A549 (cell line): Measurements from ENCODE around the gene ASPA. TPM values are rescaled to one million over a fixed set of nuclear protein-coding genes. Genes with fewer than 3 reads are reported as not detected.

ENCODE experiments used
- ATAC-seq, 2 experiments: fragments of 200-7000 bp in 1 of 2; fragments of >200 bp in 1 of 2; cut with Nextera tagmentation in 1 of 2; cut with Tn5 transposase in 1 of 2; 3 replicates each; pipeline versions ENCODE4 v1.8.0 to v1.9.1; 2018 to 2020; ENCODE audit warnings: mild to moderate bottlenecking in 1 of 2, moderate library complexity in 1 of 2
- CTCF ChIA-PET: fragments of 300-600 bp; sonication (Branson Sonifier 250); formaldehyde crosslinking; extraction: SDS; loops from one replicate; lab custom pipeline; 2021; ENCODE audit warnings: antibody characterized with exemption, inconsistent platforms; lab: Yijun Ruan, JAX
- POLR2A ChIA-PET: fragments of 350-600 bp; formaldehyde crosslinking; extraction: SDS; loops from one replicate; lab custom pipeline; 2021; ENCODE audit warnings: antibody characterized with exemption, inconsistent platforms; lab: Yijun Ruan, JAX
- DNase-seq, 2 experiments: peaks; one replicate each; pipeline versions ENCODE4 v3.0.0 to v3.0.0-alpha.2; 2011 to 2016; ENCODE audit warnings: low read depth in 1 of 2, low spot score in 1 of 2
- FAIRE-seq: peaks from 2 replicates; lab custom pipeline; 2011; peaks lifted over from hg19 to GRCh38; lab: Jason Lieb, UNC
- H3K27ac ChIP-seq, 2 experiments: fragments of >200 bp; sonication (Bioruptor Twin); formaldehyde crosslinking; 3 replicates each; pipeline ENCODE4 v1.5.1; 2016 to 2017
- H3K4me1 ChIP-seq: fragments of >200 bp; sonication (Bioruptor Twin); formaldehyde crosslinking; 3 replicates; pipeline ENCODE4 v1.6.1; 2016
- H3K4me2 ChIP-seq: fragments of >200 bp; sonication (Bioruptor Twin); formaldehyde crosslinking; 3 replicates; pipeline ENCODE4 v1.6.1; 2016
- H3K4me3 ChIP-seq: fragments of >200 bp; sonication (Bioruptor Twin); formaldehyde crosslinking; 3 replicates; pipeline ENCODE4 v1.5.1; 2016
- H3K9me3 ChIP-seq: fragments of >200 bp; sonication (Bioruptor Twin); formaldehyde crosslinking; 3 replicates; pipeline ENCODE4 v1.6.1; 2016
- CBX8 ChIP-seq: fragments of 200-600 bp; sonication (generic); IDR thresholded peaks from 2 replicates; pipeline ENCODE4 v1.6.1; 2016
- FOSL2 ChIP-seq, 2 experiments: fragments of 450-650 bp in 1 of 2; fragments of >200 bp in 1 of 2; sonication (Bioruptor Twin) in 1 of 2; formaldehyde crosslinking; IDR thresholded peaks; 2 replicates each; pipeline versions ENCODE4 v1.5.0 to v1.6.1; 2016 to 2020; ENCODE audit warnings: mild to moderate bottlenecking in 1 of 2, moderate library complexity in 1 of 2
- FOXS1 ChIP-seq: fragments of 250-450 bp; sonication (Bioruptor Pico); IDR thresholded peaks from 2 replicates; pipeline ENCODE4 v1.5.0; 2020; ENCODE audit warnings: mild to moderate bottlenecking, moderate library complexity
- HDAC2 ChIP-seq: fragments of 200-600 bp; sonication (generic); IDR thresholded peaks from 2 replicates; pipeline ENCODE4 v1.6.1; 2016
- JUN ChIP-seq, 2 experiments: fragments of >200 bp; sonication (Bioruptor Twin); formaldehyde crosslinking; IDR thresholded peaks; 2 replicates in 1 of 2; 3 replicates in 1 of 2; pipeline ENCODE4 v1.6.1; 2016 to 2017
- KDM1A ChIP-seq: fragments of 200-600 bp; sonication (generic); IDR thresholded peaks from 2 replicates; pipeline ENCODE4 v1.6.1; 2016; ENCODE audit warnings: low read depth, mild to moderate bottlenecking
- PHF8 ChIP-seq: fragments of 200-600 bp; sonication (generic); IDR thresholded peaks from 2 replicates; pipeline ENCODE4 v1.6.1; 2016; ENCODE audit warnings: low read depth, mild to moderate bottlenecking, antibody characterized with exemption, moderate library complexity, borderline replicate concordance
- RAD21 ChIP-seq, 2 experiments: fragments of >200 bp in 1 of 2; sonication (Bioruptor Twin) in 1 of 2; formaldehyde crosslinking in 1 of 2; IDR thresholded peaks in 1 of 2; conservative IDR thresholded peaks in 1 of 2; 2 replicates in 1 of 2; 3 replicates in 1 of 2; pipeline ENCODE4 v1.6.1; 2012 to 2018; ENCODE audit warnings: inconsistent platforms in 1 of 2
- REST ChIP-seq: fragments of 200-600 bp; sonication (generic); IDR thresholded peaks from 2 replicates; pipeline ENCODE4 v1.6.1; 2016; ENCODE audit warnings: antibody characterized with exemption, mild to moderate bottlenecking, moderate library complexity
- SREBF2 ChIP-seq: fragments of 450-650 bp; IDR thresholded peaks from 2 replicates; pipeline ENCODE4 v1.6.1; 2014; ENCODE audit warnings: mild to moderate bottlenecking, moderate library complexity
- TP53 ChIP-seq: fragments of 250-450 bp; sonication (Bioruptor Pico); IDR thresholded peaks from 2 replicates; pipeline ENCODE4 v1.5.0; 2021; ENCODE audit warnings: mild to moderate bottlenecking, moderate library complexity
- ZFP36 ChIP-seq: fragments of 450-650 bp; IDR thresholded peaks from 2 replicates; pipeline ENCODE4 v1.6.1; 2014; ENCODE audit warnings: borderline replicate concordance; ENCODE audit not compliant: partially characterized antibody
- WGBS: methylation state at CpG from one replicate; pipeline ENCODE4 v1.1.6; 2017; ENCODE audit errors: missing lambda C conversion rate; 5-methylcytosine and 5-hydroxymethylcytosine counted together
- polyA plus RNA-seq, 4 experiments: library from polyadenylated mRNA; depleted of rRNA in 3 of 4; stranded (reverse); fragments of >200 nt; fragmentation: RNase III in 1 of 4; extraction: RNeasy Plus Mini Kit Qiagen cat#74134 plus additional on column Dnase treatment in 1 of 4; gene quantifications; 2 replicates in 3 of 4; 3 replicates in 1 of 4; pipeline ENCODE4 v1.2.3, GENCODE V29; 2011 to 2017
- TF ChIP-seq, protein P1 (sequence below): IDR thresholded peaks from 2 replicates; pipeline ENCODE4 v1.6.1; 2012
- TF ChIP-seq, protein P2 (sequence below): fragments of >200 bp; sonication (Bioruptor Twin); formaldehyde crosslinking; IDR thresholded peaks from 3 replicates; pipeline ENCODE4 v1.6.1; 2016
- TF ChIP-seq, protein P3 (sequence below): fragments of 250-450 bp; sonication (Bioruptor Pico); IDR thresholded peaks from 2 replicates; pipeline ENCODE4 v1.5.0; 2021; ENCODE audit warnings: mild to moderate bottlenecking, moderate library complexity, borderline replicate concordance

Gene ASPA
- polyA plus RNA-seq, 2 of the 4 experiments (the other 2 are of a cell fraction) = not detected

GRCh38 chr17:3543453-3543852, 67.7 kb downstream of the ASPA start:
- Histone ChIP-seq H3K9me3 (no peaks in the 10 kb centered on the region), H3K4me1 (no peaks in the 10 kb centered on the region), H3K4me2 (no peak overlapping the region), H3K27ac (no peak overlapping the region), H3K4me3 (no peak overlapping the region)
- WGBS = 87% methylated on average over 10 of the region's 10 CpGs
- ATAC-seq = no peak; a peak in 2 of 6 replicates
- ChIA-PET CTCF (interaction anchor here (0.6 to 0.9 kb wide), 2 partner anchors 27 to 103 kb away, joined by 3 read pairs; no protein-coding TSS in a partner anchor), POLR2A (no interaction called here)
- DNase-seq = no peak
- no peak for FAIRE-seq
- TF ChIP-seq FOXS1 (CRISPR knock-in tag) (no peak), REST (no peak), ZFP36 (no peak), KDM1A (no peak)
- TF ChIP-seq, protein P1, sequence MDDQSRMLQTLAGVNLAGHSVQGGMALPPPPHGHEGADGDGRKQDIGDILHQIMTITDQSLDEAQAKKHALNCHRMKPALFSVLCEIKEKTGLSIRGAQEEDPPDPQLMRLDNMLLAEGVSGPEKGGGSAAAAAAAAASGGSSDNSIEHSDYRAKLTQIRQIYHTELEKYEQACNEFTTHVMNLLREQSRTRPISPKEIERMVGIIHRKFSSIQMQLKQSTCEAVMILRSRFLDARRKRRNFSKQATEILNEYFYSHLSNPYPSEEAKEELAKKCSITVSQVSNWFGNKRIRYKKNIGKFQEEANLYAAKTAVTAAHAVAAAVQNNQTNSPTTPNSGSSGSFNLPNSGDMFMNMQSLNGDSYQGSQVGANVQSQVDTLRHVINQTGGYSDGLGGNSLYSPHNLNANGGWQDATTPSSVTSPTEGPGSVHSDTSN = no peak
- TF ChIP-seq, protein P2, sequence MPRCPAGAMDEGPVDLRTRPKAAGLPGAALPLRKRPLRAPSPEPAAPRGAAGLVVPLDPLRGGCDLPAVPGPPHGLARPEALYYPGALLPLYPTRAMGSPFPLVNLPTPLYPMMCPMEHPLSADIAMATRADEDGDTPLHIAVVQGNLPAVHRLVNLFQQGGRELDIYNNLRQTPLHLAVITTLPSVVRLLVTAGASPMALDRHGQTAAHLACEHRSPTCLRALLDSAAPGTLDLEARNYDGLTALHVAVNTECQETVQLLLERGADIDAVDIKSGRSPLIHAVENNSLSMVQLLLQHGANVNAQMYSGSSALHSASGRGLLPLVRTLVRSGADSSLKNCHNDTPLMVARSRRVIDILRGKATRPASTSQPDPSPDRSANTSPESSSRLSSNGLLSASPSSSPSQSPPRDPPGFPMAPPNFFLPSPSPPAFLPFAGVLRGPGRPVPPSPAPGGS = no peak

DNA sequence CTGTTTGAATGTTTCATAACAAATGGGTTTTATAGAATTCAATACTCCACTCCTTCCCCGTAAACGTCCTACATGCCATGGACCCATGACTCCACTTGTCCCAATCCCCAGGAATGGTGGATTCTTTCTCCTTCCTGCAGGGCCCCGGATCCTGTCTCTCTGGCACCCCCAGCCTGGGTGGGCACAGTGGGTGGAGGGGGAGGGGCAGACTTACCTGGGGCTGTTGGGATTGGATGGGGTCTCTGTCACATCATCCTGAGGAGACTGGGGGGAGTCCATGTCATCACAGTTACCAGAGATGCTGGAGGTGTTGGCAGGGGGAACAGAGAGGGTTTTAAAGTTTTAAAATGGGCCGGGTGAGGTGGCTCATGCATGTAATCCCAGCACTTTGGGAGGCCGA, 68.6 kb downstream of the ASPA start:
- DNase-seq = no peak
- CTCF ChIA-PET = interaction anchor here (0.6 to 1.2 kb wide), 2 partner anchors 9 to 319 kb away, joined by 3 to 4 read pairs; no protein-coding TSS in a partner anchor
- TF ChIP-seq FOSL2 (IDR thresholded peaks at IDR 0.05) = no peak
- no peak for TF ChIP-seq FOSL2 (CRISPR knock-in tag; IDR thresholded peaks at IDR 0.05)
- TF ChIP-seq RAD21 (conservative IDR thresholded peaks at IDR 0.05 in 1 of 2, IDR thresholded peaks at IDR 0.05 in 1 of 2) = no peak
- no peak for TF ChIP-seq CBX8
- TF ChIP-seq, protein P3, sequence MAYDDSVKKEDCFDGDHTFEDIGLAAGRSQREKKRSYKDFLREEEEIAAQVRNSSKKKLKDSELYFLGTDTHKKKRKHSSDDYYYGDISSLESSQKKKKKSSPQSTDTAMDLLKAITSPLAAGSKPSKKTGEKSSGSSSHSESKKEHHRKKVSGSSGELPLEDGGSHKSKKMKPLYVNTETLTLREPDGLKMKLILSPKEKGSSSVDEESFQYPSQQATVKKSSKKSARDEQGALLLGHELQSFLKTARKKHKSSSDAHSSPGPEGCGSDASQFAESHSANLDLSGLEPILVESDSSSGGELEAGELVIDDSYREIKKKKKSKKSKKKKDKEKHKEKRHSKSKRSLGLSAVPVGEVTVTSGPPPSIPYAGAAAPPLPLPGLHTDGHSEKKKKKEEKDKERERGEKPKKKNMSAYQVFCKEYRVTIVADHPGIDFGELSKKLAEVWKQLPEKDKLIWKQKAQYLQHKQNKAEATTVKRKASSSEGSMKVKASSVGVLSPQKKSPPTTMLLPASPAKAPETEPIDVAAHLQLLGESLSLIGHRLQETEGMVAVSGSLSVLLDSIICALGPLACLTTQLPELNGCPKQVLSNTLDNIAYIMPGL (CRISPR knock-in tag) = no peak
- TF ChIP-seq SREBF2 = no peak
- no peak for TF ChIP-seq JUN (IDR thresholded peaks at IDR 0.05)
- TF ChIP-seq HDAC2 = no peak
- TF ChIP-seq TP53 = no peak
- no peak for TF ChIP-seq PHF8
- TF ChIP-seq, all 56 proteins: peak for 0
- Histone ChIP-seq H3K4me1 (no peaks in the 10 kb centered on the region), H3K4me2 (no peak overlapping the region), H3K27ac (no peak overlapping the region), H3K9me3 (no peaks in the 10 kb centered on the region), H3K4me3 (no peak overlapping the region)
- ATAC-seq (no peak), FAIRE-seq (no peak)
- POLR2A ChIA-PET = no interaction called here
- WGBS = 71% methylated on average over 5 of the region's 5 CpGs
